HTR-8/SVneo (cell line): Measurements from ENCODE around the gene DYSF.

ENCODE experiments used
- DNase-seq: peaks from one replicate; pipeline ENCODE4 v3.0.0; 2011; ENCODE audit warnings: low spot score, mixed read lengths; ENCODE audit not compliant: insufficient read length
- FAIRE-seq: peaks from 2 replicates; lab custom pipeline; 2011; peaks lifted over from hg19 to GRCh38; lab: Jason Lieb, UNC

DYSF gene

DNA sequence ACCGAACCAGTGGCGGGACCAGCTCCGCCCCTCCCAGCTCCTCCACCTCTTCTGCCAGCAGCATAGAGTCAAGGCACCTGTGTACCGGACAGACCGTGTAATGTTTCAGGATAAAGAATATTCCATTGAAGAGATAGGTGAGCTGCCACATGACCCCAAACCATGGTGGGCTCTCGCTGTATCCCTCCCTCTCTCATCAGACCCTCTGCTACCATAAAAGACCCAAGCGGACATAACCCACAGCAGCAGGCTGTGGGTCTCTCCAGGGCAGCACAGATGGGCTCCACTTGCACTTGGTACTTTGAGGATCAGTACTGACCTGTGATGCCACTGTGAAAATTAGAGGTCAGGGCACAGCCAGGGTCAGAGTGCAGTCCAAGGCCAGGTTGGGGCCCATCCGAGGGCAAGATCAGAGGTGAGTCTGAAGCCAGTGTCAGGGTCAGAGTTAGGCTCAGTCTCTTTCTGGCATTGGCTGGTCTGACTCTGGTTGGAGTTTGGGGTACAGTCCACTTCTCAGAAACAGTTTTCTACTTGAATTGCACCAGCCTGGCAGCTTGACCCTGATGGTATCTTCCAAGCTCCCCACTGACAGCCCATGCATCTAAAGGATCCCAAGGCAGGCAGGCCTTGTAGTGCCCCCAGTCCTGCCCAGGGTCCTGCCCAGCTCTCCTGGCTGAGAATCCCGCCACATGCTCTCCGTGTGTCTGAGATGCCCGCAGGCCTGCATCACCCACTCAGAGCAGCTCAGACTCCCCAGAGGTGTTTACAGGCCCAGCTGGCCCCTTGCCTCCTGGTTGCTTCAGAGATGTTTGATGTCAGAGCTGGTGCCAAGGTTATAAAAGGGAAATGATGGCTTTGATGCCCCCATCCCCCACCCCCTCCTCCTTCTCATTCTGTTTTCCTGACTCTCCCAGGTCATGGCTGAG, 212.1 kb downstream of the DYSF start:
- no peak for DNase-seq
- no peak for FAIRE-seq

DNA sequence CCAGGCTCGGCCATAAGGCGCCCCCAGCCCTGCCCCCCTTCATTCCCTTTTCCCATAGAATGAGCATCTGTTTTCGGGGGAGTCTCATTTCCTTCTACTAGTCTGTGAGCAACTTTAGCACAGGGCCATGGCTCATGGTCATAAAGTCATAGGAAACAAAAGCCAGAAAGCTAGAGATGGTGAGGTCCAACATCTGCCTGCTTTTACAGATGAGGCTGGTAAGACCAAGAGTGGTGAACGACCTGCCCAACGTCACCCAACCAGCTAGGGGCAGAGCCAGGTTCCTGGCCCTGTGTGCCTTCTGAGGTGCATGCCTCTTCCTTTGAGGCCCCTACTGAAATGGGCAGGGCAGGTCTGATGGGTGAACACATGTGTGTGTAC, 212.7 kb downstream of the DYSF start:
- DNase-seq (no peak), FAIRE-seq (no peak)

DNA sequence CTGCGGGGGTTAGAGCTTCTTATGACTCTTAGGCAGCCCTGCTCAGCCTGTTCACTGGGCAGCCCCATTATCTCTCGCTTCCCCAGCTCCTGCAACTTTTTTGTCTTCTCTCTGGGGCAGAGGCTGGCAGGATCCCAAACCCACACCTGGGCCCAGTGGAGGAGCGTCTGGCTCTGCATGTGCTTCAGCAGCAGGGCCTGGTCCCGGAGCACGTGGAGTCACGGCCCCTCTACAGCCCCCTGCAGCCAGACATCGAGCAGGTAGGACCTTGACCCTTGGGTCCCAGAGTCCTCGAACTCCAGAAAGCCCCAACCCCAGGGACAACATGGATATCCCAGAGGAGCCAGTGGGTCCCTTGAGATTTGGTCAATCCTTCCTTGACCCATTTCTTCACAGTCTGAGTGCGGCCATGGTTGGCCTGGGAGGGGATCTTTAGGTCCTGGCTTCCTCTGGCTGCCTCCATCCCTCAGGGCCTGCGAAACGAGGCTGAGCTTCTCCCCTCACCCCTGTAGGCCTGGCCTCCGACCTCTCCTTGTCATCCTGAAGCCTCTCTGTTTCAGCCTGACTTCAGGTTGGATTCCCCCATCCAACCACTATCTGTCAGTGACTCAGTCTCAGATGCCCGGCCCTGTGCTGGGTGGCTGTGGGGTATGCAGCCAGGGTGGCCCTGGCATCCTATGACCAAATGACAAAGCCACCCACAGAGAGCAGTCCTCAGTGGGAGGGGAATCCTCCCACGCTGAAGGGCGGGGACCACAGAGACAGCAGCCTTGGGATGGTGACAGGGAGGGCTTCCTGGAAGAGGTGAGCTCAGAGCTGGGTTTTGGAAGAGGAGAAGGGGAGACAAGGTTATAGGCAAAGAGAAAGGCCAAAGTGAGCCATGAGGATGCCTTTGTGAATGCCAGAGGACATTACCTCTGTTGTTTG, 214.2 kb downstream of the DYSF start:
- no peak for DNase-seq
- no peak for FAIRE-seq

DNA sequence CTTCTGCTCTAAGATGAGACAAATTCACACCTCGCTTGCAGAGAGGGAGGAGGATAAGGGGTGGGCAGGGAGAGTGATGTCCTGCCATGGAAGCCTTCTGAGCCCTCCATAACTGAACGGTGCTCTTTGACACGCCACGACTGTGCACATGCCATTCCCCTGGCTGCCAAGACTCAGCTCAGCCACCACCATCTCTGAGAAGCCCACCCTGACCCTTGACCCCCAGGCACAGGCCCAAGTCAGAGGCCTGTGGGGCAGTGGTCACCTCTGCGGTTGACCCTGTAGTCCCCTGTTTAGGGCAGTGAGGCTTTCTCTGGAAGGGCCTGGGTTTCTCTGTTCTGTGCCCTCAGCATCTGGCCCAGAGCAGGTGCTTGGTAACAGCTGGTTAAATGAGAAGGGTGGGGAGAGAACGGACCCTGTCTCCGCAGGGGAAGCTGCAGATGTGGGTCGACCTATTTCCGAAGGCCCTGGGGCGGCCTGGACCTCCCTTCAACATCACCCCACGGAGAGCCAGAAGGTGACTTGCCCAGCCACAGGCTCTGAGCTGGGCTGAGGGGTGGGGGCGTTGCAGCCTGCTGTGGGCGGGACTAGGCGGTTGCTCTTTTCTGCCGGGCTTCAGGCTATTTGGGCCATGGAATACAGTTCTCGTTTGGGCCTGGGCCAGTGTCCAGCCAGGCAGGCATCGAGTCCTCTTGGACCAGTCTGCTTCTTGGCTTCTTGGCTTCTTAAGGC, 215.1 kb downstream of the DYSF start:
- FAIRE-seq (no peak), DNase-seq (no peak)

DNA sequence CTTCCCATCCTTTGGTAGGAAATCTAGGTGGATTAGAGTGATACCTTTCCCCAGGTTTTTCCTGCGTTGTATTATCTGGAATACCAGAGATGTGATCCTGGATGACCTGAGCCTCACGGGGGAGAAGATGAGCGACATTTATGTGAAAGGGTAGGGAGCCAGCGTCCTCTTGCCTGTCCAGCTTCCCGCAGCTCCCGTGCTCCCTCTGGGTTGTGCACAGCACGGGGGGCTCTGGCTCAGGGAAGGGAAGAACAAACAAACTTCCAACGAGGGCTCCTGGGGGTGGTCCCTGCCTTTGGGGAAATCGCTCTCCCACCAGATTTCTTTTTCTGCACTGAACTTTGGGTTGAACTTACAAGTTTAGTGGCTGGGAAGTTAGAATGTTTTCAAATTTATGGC, 215.7 kb downstream of the DYSF start:
- FAIRE-seq: no peak
- no peak for DNase-seq

DNA sequence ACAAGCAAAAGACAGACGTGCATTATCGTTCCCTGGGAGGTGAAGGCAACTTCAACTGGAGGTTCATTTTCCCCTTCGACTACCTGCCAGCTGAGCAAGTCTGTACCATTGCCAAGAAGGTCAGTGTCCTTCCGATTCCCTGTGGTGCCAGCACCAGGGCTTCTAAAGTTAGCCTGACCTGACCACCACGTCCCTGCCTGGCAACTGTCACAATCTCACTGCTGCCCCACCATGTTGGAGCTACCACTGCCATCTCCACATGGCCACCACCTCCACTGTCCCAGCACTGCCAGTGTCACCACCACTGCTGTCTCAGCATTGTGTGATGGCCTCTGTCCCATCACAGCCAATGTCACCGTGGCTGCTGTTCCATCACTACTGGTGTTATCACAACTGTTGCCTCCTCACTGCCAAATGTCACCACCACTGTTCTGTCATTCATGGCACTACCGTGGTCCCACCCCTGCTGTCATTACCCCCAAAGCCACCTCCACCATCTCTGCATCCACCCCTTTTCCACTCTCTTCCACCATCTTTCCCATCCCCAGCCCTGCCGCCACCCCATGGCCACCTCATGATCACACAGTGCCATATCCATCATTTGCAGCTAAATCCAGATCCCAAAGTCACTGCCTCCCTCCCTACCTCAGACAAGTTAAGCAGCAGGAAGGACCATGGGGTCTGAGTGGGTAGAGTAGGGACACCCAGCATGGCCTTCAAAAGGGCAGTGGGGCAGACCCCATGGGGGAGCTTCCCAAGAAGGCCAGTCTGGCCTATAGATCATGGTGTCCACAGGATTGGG, 216.5 kb downstream of the DYSF start:
- DNase-seq: no peak
- peak; percentile 74 for FAIRE-seq

DNA sequence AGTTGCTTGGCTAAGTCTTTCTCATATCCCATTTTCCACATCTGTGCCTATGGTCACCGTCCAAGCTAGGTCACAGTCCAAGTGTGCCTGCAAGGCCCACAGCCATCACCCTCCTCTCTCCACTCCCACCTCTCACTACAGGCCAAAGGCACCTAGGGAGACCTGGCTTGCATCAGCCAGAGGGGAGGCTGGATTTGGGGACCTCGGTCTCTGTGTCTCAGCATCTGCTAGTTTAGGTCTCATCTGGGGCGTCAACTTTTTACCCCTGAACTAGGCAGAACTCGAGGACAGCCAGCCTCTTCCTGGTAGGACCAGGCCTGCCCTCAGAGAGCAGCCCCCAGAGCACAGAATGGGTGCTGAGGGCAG, 217.1 kb downstream of the DYSF start:
- no peak for DNase-seq
- FAIRE-seq: no peak

DNA sequence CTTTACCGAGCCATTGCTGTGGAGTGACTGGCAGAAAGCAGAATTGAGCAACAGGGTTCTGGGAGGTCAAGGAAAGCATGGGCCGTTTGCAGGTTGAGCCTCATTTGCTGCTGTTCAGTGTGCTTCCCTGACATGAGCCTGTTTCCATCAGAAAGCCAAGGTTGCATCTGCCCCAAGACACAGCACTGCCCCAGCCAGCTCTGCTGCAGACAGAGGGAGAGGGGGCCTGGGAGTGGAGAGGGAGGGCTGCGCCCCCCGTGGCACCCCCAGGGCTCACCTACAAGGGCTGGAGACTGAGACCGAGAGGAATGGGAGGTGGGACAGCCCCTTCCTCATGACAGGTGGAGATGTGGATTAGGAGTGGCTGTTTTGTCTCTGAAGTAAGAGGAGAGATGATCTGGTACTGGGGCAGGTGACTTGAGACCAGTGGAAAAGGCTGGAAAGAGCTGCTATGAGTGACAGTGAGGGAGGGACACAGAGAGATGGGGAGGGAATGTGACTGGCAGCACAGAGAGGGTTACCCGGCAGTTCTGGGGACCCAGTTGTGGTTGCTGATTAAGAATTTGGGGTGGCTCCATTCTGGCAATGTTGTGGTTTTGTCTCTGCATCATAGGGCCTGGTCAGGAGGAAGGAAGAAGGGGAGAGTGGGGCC, 218.0 kb downstream of the DYSF start:
- DNase-seq (no peak), FAIRE-seq (no peak)

DNA sequence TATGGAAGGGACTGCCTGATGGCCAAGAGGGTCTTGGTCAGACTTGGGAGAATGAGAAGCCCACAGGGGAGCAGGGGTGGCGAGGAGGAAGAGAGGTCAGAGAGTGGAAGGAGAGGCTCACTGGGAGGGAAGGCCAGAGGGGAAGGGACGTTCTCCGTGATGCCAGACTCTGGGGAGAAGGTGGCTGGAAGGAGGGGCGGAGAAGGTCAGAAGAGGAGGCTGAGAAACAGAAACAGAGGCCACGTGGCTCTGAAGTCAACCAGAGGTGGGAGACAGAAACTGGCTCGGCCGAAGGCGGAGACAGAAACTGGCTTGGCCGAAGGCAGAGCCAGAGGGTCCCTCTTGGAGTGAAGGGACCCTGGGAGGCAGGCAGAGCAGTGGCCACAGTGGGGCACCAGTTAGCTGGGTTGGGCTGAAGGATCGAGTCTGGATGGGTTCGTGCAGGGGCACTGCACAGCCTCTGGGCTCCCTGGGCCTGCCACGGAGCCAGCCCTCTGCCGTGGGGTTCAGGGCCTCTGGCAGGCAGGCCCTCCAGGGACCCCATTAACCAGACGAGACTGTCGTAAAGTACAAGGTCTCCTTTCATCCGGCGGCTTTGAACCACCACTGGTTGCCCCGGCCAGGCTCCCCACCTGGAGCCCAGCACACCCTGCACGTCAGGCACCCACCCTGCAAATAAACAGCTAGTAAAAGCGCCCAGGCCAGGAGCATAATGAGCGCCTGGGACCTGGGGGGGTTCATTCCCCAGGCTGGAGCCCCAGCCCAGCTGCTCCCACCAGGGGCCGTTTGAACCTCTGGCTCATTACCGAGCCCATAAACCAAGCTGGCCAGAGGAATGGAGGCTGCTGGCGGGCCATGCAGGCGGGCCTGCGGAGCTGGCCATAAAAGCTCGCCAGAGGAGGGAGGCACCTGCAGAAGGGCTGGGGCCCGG, 218.8 kb downstream of the DYSF start:
- no peak for FAIRE-seq

DNA sequence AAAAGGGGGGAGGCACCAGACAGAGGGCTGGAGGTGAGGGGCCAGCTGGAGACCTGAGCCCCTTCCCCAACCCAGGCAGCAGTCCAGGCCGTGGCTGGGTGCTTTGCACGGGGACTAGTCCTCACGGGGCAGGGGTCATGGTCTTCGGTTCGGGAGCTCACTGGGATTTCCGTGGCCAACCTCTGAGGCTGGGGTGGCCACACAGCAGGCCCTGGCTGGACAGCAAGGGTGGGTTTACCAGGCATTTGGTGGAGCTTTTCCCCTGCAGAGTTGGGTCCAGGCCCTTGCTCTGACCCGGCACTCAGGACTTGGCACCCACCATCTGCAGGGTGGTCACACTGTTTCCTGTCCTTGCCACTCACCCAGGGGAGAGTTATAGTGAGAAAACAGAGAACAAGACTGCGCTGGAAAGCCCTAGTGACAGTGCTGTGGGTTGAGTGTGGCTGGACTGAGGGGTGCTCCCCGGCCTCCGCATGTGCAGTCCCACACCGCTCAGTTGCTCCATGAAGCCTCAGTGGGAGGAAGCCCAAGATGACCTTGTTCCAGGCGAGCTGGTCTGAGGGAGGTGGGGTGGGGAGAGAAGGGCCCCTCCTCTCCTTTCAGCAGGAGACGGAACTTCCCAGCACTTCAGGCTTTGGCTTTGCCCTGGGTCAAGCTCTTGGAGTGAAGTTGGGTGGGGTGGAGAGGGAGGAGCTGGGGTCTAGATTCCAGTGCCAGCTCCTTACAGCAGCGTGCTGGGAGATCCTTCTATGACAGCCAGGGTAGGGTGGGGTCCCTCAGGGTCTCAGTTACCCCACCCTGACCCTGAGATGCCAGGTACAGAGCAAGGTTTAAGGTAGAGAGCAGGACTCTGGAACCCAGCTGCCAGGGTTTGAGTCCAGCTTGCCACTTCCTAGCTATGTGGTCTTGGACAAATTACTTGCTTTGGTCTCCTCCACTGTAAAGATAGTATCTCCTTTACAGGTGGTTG, 219.8 kb downstream of the DYSF start:
- FAIRE-seq (no peak), DNase-seq (no peak)

More for the DNA sequence above, 218.8 kb downstream of the DYSF start:
- no peak for DNase-seq

DNA sequence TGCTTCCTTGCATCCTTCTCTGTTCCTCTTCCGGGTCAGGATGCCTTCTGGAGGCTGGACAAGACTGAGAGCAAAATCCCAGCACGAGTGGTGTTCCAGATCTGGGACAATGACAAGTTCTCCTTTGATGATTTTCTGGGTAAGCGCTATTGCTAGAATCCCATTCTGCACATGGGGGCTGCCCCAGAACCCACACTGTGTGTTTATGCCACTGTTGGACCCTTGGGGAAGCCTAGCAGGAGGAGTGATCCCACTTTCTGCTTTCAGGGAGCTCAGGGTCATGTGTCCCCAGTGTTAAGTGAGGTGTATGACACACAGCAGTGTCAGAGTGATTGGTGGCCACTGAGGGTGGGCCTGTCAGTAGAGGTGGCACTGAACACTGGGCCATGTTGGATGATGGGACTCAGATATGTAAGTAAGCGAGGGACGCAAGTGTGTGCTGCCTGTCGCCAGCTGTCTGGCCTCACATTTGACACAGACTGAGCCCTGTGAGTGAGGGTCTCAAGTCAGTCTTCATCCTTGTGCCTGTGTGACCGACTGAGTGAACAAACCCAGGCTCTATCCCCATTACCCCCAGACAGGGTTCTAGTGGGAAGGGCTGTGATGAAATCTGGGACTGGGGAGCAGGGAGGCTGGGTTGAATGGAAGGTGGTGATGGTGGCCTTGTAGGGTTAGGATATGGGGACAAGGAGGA, 220.9 kb downstream of the DYSF start:
- no peak for DNase-seq
- peak; percentile 71 for FAIRE-seq

DNA sequence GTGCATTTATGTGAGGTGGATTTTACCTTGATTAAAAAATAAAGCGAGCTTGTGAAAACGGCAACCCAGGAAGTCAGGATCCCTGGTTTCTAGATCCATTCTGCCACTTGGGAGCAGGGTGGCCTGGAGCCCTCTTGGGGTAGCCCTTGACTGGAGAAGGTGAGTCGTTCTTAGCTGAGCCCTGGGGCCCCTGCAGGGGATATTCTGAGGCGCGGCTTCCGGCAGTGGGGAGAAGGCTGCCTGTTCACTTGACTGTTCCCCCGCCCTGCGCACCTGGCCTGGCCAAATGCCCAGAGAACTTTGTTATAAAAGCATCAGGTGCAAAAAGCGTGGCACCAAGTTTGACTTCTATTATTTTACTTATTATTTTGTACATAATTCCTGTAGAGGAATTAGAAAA, 221.9 kb downstream of the DYSF start:
- no peak for DNase-seq
- no peak for FAIRE-seq

DNA sequence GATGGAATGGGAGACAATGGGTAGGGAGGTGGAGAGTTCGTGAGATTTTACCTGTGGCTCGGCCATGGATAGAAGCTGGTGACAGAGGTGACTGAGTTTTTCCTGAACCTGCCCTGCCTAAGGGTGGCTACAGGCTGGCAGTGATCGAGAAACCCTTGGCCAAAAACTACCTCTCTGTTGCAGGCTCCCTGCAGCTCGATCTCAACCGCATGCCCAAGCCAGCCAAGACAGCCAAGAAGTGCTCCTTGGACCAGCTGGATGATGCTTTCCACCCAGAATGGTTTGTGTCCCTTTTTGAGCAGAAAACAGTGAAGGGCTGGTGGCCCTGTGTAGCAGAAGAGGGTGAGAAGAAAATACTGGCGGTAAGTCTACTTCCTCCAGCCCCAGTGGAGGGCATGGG, 225.5 kb downstream of the DYSF start:
- FAIRE-seq: no peak
- no peak for DNase-seq

DNA sequence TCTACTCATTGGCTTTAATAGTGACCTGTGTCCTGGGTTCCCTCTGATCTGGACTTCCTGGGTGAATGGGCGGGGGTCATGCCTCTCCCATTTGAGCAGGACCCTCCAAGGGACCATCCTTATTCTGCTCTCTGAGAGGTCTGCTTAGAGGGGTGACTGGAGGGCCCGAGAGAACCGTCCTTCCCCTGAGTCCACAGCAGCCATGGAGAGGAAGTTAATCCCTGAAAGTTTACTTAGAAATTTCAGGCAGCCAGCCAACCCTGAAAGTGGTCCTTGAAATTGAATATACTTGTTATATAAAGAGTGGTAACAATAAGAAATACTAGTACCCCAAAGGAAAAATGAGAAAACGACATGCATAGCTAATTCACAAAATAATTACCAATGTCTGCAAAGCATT, 226.1 kb downstream of the DYSF start:
- DNase-seq (no peak), FAIRE-seq (no peak)

DNA sequence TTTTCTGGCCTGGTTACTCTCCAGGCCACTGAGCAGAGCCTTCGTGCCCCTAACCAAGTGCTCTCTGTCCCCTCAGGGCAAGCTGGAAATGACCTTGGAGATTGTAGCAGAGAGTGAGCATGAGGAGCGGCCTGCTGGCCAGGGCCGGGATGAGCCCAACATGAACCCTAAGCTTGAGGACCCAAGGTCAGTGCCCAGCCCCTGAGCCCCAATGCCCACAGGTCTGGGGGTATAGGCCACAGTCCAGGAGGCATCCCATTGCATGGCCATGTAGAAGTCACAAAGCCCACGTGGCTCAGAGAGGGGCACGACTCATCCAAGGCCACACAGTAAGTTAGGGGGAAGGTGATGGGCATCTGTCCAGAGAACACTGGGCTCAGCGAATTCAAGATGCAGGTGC, 227.6 kb downstream of the DYSF start:
- DNase-seq (no peak), FAIRE-seq (peak; percentile 48)

DNA sequence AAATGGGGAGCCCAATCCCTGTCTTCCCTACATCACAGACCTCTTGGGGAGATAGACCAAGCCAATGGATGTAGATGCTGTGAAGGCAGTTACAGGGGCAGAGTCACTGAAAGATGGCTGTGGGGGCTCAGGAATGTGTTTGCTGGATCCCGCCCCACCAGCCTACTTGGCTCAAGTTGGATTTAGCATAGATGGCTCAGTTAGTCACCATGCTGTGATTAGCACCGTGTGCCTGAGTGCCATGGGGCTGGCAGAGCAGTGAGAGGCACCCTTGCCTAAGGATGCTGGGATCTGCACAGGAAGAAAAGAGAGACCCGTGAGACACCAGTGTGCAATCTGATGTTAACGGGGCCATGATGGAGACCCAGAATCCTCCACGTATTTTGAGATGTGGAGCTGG, 228.3 kb downstream of the DYSF start:
- FAIRE-seq: no peak
- DNase-seq: no peak

DNA sequence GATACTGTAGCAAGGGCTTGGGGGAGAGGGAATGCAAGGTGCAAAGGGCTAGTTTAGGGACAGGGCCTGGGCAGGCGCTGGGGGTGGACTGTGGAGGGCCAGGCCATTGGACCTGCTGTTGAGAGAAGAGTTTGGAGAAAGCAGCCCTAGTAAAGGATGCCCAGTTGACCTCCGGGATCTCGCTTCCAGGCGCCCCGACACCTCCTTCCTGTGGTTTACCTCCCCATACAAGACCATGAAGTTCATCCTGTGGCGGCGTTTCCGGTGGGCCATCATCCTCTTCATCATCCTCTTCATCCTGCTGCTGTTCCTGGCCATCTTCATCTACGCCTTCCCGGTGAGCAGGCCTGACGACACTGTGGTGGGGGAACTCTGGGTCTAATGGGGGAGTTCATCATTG, 229.0 kb downstream of the DYSF start:
- DNase-seq (no peak), FAIRE-seq (no peak)
